Ascending aorta (tissue), 2 donors: Measurements from ENCODE around the gene N4BP2L2. TPM values are rescaled to one million over a fixed set of nuclear protein-coding genes. Genes with fewer than 3 reads are reported as not detected.

Source experiments
- DNase-seq, 2 donors: peaks; one replicate each; pipeline ENCODE4 v3.0.0-alpha.2; 2019; ENCODE audit warnings: low spot score in 2 of 2
- H3K27ac ChIP-seq, 2 donors: fragments of 200-600 bp; sonication (generic); one replicate each; pipeline ENCODE4 v1.5.1; 2016 to 2017; ENCODE audit warnings: mild to moderate bottlenecking in 1 of 2
- H3K27me3 ChIP-seq: fragments of 200-600 bp; sonication (generic); one replicate; pipeline ENCODE4 v1.5.1; 2017
- H3K36me3 ChIP-seq, 2 donors: fragments of 200-600 bp; sonication (generic); one replicate each; pipeline ENCODE4 v1.5.1; 2016
- H3K4me1 ChIP-seq, 2 donors: fragments of 200-600 bp; sonication (generic); one replicate each; pipeline ENCODE4 v1.5.1; 2016 to 2017; ENCODE audit warnings: mild to moderate bottlenecking in 1 of 2
- H3K4me3 ChIP-seq, 2 donors: fragments of 200-600 bp; sonication (generic); one replicate each; pipeline ENCODE4 v1.5.1; 2016 to 2017; ENCODE audit warnings: mild to moderate bottlenecking in 1 of 2
- H3K9me3 ChIP-seq, 2 donors: fragments of 200-600 bp; sonication (generic); one replicate each; pipeline ENCODE4 v1.5.1; 2016
- intact Hi-C: fragments of 100-400 bp; cut with DNase I; formaldehyde crosslinking; loops from one replicate; pipeline ENCODE4 v1.15.1; 2023
- total RNA-seq: library from RNA; depleted of rRNA; stranded (reverse); fragments of >200 nt; gene quantifications from one replicate; pipeline ENCODE4 v1.1.0, GENCODE V29; 2016
- TF ChIP-seq, protein P1 (sequence below), 3 experiments: fragments of 200-600 bp in 2 of 3; fragments of 450-650 bp in 1 of 3; sonication (generic) in 2 of 3; IDR thresholded peaks; one replicate each; pipeline ENCODE4 v1.5.1; 2016 to 2019; ENCODE audit warnings: antibody characterized with exemption in 3 of 3, mild to moderate bottlenecking in 1 of 3, moderate library complexity in 1 of 3

Gene N4BP2L2
- total RNA-seq, 1 donor from 2014 or later = 137 TPM

DNA sequence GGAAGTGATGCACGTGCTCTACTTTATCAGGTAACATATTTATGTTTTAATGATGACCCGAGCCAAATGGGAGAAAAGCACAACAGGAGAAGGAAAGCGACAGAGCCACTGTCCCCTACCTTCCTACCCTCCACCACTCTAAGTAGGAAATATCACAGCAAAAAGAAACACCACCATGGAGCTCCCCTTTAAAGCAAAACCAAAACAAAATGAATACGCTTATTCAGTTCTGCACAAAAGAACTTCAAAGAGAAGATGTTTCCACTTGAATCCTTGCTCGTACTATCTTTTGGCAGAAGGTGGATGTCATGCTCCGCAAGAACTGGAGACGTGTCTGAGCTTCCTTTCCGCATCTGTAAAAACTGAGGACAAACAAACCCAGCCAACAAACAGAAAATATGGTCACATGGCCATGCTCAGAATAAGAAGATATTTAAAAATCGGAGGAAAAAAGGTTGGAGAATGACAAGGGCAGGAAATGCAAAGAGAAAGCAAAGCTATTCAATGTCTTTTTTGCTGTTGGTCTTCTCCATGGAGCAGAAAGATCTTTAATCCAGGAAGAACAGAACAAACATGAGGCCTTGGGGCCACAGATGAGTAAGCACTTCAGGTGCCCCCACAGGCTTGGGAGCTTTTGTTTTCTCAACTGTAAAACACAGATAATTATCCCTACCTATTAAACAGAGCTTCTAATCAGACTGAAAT is 130.1 kb downstream of the N4BP2L2 start:
- no peaks in the 10 kb centered on the region for H3K9me3 ChIP-seq

DNA sequence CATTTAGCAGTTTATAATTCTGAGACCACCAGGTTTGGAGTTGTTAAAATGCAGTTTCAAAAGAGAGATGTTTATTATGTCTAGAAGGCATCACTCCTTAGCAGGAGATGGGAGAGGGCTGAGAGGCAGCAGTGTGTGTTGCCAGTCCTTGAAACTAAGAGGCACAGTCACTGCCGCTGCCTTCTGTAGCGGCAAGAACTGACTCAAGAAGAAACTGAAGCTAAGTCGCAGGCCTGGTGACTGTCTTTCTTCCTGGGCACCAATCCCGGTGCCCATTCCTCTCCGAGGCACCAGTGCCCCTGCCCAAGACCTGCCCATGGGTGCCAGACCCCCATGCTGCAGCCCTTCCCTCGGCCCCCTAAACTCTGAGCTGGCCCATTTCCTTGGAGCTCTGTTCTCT is 130.7 kb downstream of the N4BP2L2 start:
- no peak overlapping the region for H3K27ac ChIP-seq
- intact Hi-C loops = no loop called here
- H3K9me3 ChIP-seq = no peaks in the 10 kb centered on the region
- H3K4me3 ChIP-seq = no peak overlapping the region
- TF ChIP-seq, protein P1, sequence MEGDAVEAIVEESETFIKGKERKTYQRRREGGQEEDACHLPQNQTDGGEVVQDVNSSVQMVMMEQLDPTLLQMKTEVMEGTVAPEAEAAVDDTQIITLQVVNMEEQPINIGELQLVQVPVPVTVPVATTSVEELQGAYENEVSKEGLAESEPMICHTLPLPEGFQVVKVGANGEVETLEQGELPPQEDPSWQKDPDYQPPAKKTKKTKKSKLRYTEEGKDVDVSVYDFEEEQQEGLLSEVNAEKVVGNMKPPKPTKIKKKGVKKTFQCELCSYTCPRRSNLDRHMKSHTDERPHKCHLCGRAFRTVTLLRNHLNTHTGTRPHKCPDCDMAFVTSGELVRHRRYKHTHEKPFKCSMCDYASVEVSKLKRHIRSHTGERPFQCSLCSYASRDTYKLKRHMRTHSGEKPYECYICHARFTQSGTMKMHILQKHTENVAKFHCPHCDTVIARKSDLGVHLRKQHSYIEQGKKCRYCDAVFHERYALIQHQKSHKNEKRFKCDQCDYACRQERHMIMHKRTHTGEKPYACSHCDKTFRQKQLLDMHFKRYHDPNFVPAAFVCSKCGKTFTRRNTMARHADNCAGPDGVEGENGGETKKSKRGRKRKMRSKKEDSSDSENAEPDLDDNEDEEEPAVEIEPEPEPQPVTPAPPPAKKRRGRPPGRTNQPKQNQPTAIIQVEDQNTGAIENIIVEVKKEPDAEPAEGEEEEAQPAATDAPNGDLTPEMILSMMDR (IDR thresholded peaks at IDR 0.05) = no peak
- H3K4me1 ChIP-seq = no peaks in the 10 kb centered on the region
- no peak for DNase-seq
- no peaks in the 10 kb centered on the region for H3K27me3 ChIP-seq
- H3K36me3 ChIP-seq = peaks cover 8 to 16% of the 10 kb centered on the region in 2 donors

More for the DNA sequence above, 130.1 kb downstream of the N4BP2L2 start:
- intact Hi-C loops = no loop called here
- TF ChIP-seq, protein P1 (IDR thresholded peaks at IDR 0.05) = no peak
- no peak for DNase-seq
- peaks cover 8 to 12% of the 10 kb centered on the region in 2 donors for H3K36me3 ChIP-seq
- H3K4me1 ChIP-seq = no peaks in the 10 kb centered on the region
- no peak overlapping the region for H3K4me3 ChIP-seq
- no peaks in the 10 kb centered on the region for H3K27me3 ChIP-seq
- H3K27ac ChIP-seq = no peak overlapping the region

DNA sequence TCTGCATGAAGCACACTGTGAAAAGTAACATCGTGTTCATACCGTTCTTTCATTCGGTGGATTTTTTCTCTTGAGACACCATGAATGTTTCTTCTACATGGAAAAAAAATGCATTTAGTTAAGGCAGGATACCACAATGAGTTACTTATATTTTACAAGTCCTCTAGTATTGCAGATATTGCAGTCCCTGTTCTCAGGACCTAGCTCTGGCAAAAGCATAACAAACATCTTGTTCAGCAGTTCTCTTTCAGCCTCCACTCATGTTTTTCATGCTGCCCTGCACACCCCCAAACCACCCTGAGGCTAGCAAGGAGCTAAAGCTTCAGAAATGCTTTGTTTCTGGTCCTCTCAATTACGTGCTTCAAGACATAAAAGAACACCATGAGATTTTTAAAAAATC is 135.5 kb downstream of the N4BP2L2 start:
- Histone ChIP-seq H3K27me3 (no peaks in the 10 kb centered on the region), H3K4me3 (no peak overlapping the region), H3K36me3 (peaks cover 7 to 29% of the 10 kb centered on the region in 2 donors), H3K9me3 (no peaks in the 10 kb centered on the region), H3K27ac (no peak overlapping the region), H3K4me1 (no peaks in the 10 kb centered on the region)
- intact Hi-C loops = no loop called here
- DNase-seq = no peak
- TF ChIP-seq, protein P1 (IDR thresholded peaks at IDR 0.05) = no peak

DNA sequence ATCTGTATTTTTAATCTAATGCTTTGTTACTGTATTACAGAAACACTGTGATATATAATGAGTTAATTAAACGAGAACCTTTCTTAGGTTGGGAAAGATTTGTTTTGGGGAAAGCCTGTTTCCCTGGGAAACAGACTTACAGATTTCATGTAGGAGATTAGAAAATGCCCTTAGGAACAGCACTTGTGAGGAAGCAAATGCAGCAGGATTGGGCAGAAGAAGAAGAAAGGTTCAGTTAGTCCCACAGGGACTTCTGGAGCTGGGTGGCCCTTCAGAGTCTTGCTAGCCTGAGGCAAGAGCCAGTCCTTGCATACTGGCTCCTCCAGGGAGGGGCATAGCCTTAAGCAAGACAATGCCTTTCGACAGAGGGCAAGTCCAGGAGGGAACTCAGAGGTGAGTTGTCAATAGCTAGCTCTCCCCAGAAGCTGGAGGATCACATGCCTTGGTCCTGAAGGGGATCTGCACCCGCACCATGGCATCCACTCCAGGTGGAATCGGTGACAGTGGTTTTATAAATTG is 147.4 kb downstream of the N4BP2L2 start:
- no peaks in the 10 kb centered on the region for H3K27me3 ChIP-seq
- no peak overlapping the region for H3K4me3 ChIP-seq
- TF ChIP-seq, protein P1 (IDR thresholded peaks at IDR 0.05) = no peak
- no peak for DNase-seq
- H3K4me1 ChIP-seq = no peaks in the 10 kb centered on the region
- intact Hi-C loops = no loop called here
- no peaks in the 10 kb centered on the region for H3K36me3 ChIP-seq
- H3K9me3 ChIP-seq = no peaks in the 10 kb centered on the region
- H3K27ac ChIP-seq = no peak overlapping the region

DNA sequence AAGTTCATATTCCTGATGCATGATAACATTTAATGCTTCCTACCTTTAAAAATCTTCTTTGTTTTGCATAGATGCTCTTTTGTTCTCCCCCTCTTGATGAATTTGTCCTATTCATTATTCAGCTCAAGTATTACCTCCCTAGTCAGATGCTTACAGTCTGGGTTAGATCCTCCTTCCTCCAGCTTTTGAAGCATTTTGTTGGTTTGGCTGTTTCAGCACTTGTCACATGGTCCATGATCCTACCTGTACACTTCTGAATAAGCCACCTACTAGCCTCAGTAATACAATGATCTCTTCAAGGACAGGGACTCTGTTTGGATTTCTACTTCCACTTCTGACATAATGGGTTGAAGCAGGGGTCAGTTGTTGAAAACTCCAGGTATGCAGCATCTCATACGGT is 148.1 kb downstream of the N4BP2L2 start:
- no peak for DNase-seq
- no peaks in the 10 kb centered on the region for H3K9me3 ChIP-seq
- no peak overlapping the region for H3K4me3 ChIP-seq
- H3K36me3 ChIP-seq = no peaks in the 10 kb centered on the region
- intact Hi-C loops = no loop called here
- TF ChIP-seq, protein P1 (IDR thresholded peaks at IDR 0.05) = no peak
- no peaks in the 10 kb centered on the region for H3K4me1 ChIP-seq
- H3K27me3 ChIP-seq = no peaks in the 10 kb centered on the region
- H3K27ac ChIP-seq = no peak overlapping the region
